ENCODE data around the gene ACOX3.

Gene ACOX3

GRCh38 chr4:8335848-8336247 is 104.7 kb downstream of the ACOX3 start:
- no peak for DNase-seq (ENCODE audit: low read depth)

- DNase-seq (ENCODE audit: low read depth), result no peak
Measured at GRCh38 chr4:8334786-8335460, 105.6 kb downstream of the ACOX3 start.

GRCh38 chr4:8333726-8334460 is 106.6 kb downstream of the ACOX3 start:
- no peak for DNase-seq (ENCODE audit: low read depth)

- no peak for DNase-seq (ENCODE audit: low read depth)
Measured at GRCh38 chr4:8332891-8333331, 107.6 kb downstream of the ACOX3 start.

GRCh38 chr4:8332038-8332857 is 108.3 kb downstream of the ACOX3 start:
- no peak for DNase-seq (ENCODE audit: low read depth)

- DNase-seq (ENCODE audit: low read depth), result no peak
Measured at GRCh38 chr4:8331575-8331955, 109.0 kb downstream of the ACOX3 start.

- no peak for DNase-seq (ENCODE audit: low read depth)
Measured at GRCh38 chr4:8330821-8331574, 109.5 kb downstream of the ACOX3 start.

- DNase-seq (ENCODE audit: low read depth), result no peak
Measured at GRCh38 chr4:8329859-8330761, 110.4 kb downstream of the ACOX3 start.

GRCh38 chr4:8329560-8329858 is 111.0 kb downstream of the ACOX3 start:
- DNase-seq (ENCODE audit: low read depth), result no peak

GRCh38 chr4:8328866-8329559 is 111.5 kb downstream of the ACOX3 start:
- no peak for DNase-seq (ENCODE audit: low read depth)

GRCh38 chr4:8328456-8328855 is 112.1 kb downstream of the ACOX3 start:
- no peak for DNase-seq (ENCODE audit: low read depth)

- DNase-seq (ENCODE audit: low read depth), result no peak
Measured at GRCh38 chr4:8326206-8326605, 114.3 kb downstream of the ACOX3 start.

GRCh38 chr4:8325291-8325973 is 115.1 kb downstream of the ACOX3 start:
- DNase-seq (ENCODE audit: low read depth), result no peak

- no peak for DNase-seq (ENCODE audit: low read depth)
Measured at GRCh38 chr4:8324640-8325239, 115.8 kb downstream of the ACOX3 start.

GRCh38 chr4:8323947-8324555 is 116.5 kb downstream of the ACOX3 start:
- no peak for DNase-seq (ENCODE audit: low read depth)

- DNase-seq (ENCODE audit: low read depth), result no peak
Measured at GRCh38 chr4:8322794-8323704, 117.5 kb downstream of the ACOX3 start.

- no peak for DNase-seq (ENCODE audit: low read depth)
Measured at GRCh38 chr4:8321771-8322170, 118.8 kb downstream of the ACOX3 start.

- no peak for DNase-seq (ENCODE audit: low read depth)
Measured at GRCh38 chr4:8321220-8321619, 119.3 kb downstream of the ACOX3 start.
